CD4-positive, alpha-beta T cell (primary cell): ENCODE measurements around the gene MCUB. TPM values are rescaled to one million over a fixed set of nuclear protein-coding genes. Genes with fewer than 3 reads are reported as not detected.

Experiments
- ATAC-seq: fragments of 200-7000 bp; cut with Tn5 transposase; one replicate; pipeline ENCODE4 v1.10.0; 2022; ENCODE audit warnings: mild to moderate bottlenecking; ENCODE audit not compliant: poor library complexity
- CTCF ChIA-PET: fragments of 350-600 bp; sonication (Branson Sonifier 250); formaldehyde crosslinking; loops from one replicate; lab custom pipeline; 2021; ENCODE audit warnings: antibody characterized with exemption, inconsistent platforms; lab: Charles Lee
- POLR2A ChIA-PET: fragments of 350-600 bp; sonication (Branson Sonifier 250); formaldehyde crosslinking; loops from one replicate; lab custom pipeline; 2021; ENCODE audit warnings: antibody characterized with exemption, inconsistent platforms; lab: Charles Lee
- DNase-seq, 14 experiments: peaks; one replicate each; pipeline ENCODE4 v3.0.0-alpha.2; 2013 to 2020; ENCODE audit warnings: mixed read lengths in 2 of 14
- H3K27ac ChIP-seq, 2 donors: one replicate each; pipeline versions ENCODE4 v1.5.1 to v1.7.0; 2013; ENCODE audit warnings: low read length in 2 of 2, low read depth in 1 of 2, mild to moderate bottlenecking in 1 of 2
- H3K27me3 ChIP-seq, 2 experiments: 1 replicate in 1 of 2; 2 replicates in 1 of 2; pipeline versions ENCODE4 v1.6.1 to v1.7.0; 2013; ENCODE audit warnings: low read length in 2 of 2, control low read depth in 1 of 2, mild to moderate bottlenecking in 1 of 2, moderate library complexity in 1 of 2; ENCODE audit not compliant: insufficient read depth in 2 of 2, control insufficient read depth in 1 of 2
- H3K36me3 ChIP-seq: one replicate; pipeline ENCODE4 v1.6.1; 2013; ENCODE audit warnings: low read length, control low read depth; ENCODE audit not compliant: insufficient read depth
- H3K4me1 ChIP-seq: one replicate; pipeline ENCODE4 v1.6.1; 2013; ENCODE audit warnings: low read length, control low read depth; ENCODE audit not compliant: insufficient read depth
- H3K4me3 ChIP-seq: one replicate; pipeline ENCODE4 v1.5.1; 2013; ENCODE audit warnings: mild to moderate bottlenecking, low read length, moderate library complexity
- H3K9me3 ChIP-seq, 2 experiments: 1 replicate in 1 of 2; 2 replicates in 1 of 2; pipeline versions ENCODE4 v1.6.1 to v1.7.0; 2013; ENCODE audit warnings: low read length in 2 of 2, mild to moderate bottlenecking in 2 of 2, control low read depth in 1 of 2, moderate library complexity in 1 of 2; ENCODE audit not compliant: control insufficient read depth in 1 of 2, insufficient read depth in 1 of 2
- H3K27ac Mint-ChIP-seq: one replicate; pipeline ENCODE4 v1.8.0; 2020; ENCODE audit warnings: mixed read lengths
- H3K27me3 Mint-ChIP-seq: one replicate; pipeline ENCODE4 v1.8.0; 2021; ENCODE audit warnings: mixed read lengths
- H3K36me3 Mint-ChIP-seq: one replicate; pipeline ENCODE4 v1.8.0; 2021; ENCODE audit warnings: low read depth, mixed read lengths
- H3K4me1 Mint-ChIP-seq: one replicate; pipeline ENCODE4 v1.8.0; 2021; ENCODE audit warnings: low read depth, mixed read lengths
- H3K4me3 Mint-ChIP-seq: one replicate; pipeline ENCODE4 v1.8.0; 2020; ENCODE audit warnings: mild to moderate bottlenecking, mixed read lengths
- H3K9me3 Mint-ChIP-seq: one replicate; pipeline ENCODE4 v1.8.0; 2020; ENCODE audit warnings: mixed read lengths
- CTCF ChIP-seq: fragments of 200-600 bp; IDR thresholded peaks from one replicate; pipeline ENCODE4 v1.8.0; 2022; ENCODE audit warnings: antibody characterized with exemption, mild to moderate bottlenecking
- intact Hi-C, 2 experiments: fragments of 100-400 bp; cut with DNase I in 1 of 2; cut with micrococcal nuclease in 1 of 2; formaldehyde crosslinking; loops; one replicate each; pipeline versions ENCODE4 v1.15.1 to v1.9.0; 2023 to 2025; cut with DNase I, micrococcal nuclease
- total RNA-seq, 174 experiments: library from RNA in 2 of 174; stranded (reverse) in 2 of 174; gene quantifications; one replicate each; pipeline ENCODE4 v1.2.3 and lab custom pipeline; 2021 to 2026

MCUB gene
- total RNA-seq, 2 experiments from 2014 or later, result 98.1 to 108 TPM

GRCh38 chr4:109703664-109704361 lies 143.8 kb downstream of the MCUB start:
- ATAC-seq, result no peak
- no peaks in the 10 kb centered on the region for H3K27me3 Mint-ChIP-seq
- H3K27ac ChIP-seq, result peak overlapping the region; percentile 32 to 42
- H3K27ac Mint-ChIP-seq, result peak overlapping the region; percentile 96
- CTCF ChIA-PET, result interaction anchor here (0.8 to 2.0 kb wide), 8 partner anchors 13 to 271 kb away, joined by 3 to 13 read pairs (median 3); partner anchors contain the start of gene PLA2G12A
- no peak for DNase-seq
- peaks cover 33% of the 10 kb centered on the region for H3K4me1 ChIP-seq
- H3K9me3 ChIP-seq, result no peaks in the 10 kb centered on the region
- no peaks in the 10 kb centered on the region for H3K9me3 Mint-ChIP-seq
- H3K4me1 Mint-ChIP-seq, result peaks cover 42% of the 10 kb centered on the region
- intact Hi-C loops, result loop anchor here (1.0 to 10.0 kb wide), 5 partner anchors 111 to 272 kb away; partner anchors contain the start of genes GAR1 (in 1 of the 2), MCUB (in 1 of the 2) and SEC24B (in 1 of the 2)
- no peaks in the 10 kb centered on the region for H3K36me3 ChIP-seq
- POLR2A ChIA-PET, result interaction anchor here (0.8 to 8.2 kb wide), 8 partner anchors 13 to 144 kb away, joined by 3 to 46 read pairs (median 5); partner anchors contain the start of gene MCUB
- peak overlapping the region; percentile 97 for H3K4me3 Mint-ChIP-seq
- peaks cover 32% of the 10 kb centered on the region for H3K36me3 Mint-ChIP-seq
- no peaks in the 10 kb centered on the region for H3K27me3 ChIP-seq
- H3K4me3 ChIP-seq, result peak overlapping the region; percentile 80
- no peak for TF ChIP-seq CTCF

GRCh38 chr4:109708435-109708834 lies 148.4 kb downstream of the MCUB start:
- H3K9me3 Mint-ChIP-seq, result no peaks in the 10 kb centered on the region
- DNase-seq (no peak), ATAC-seq (no peak)
- no peak overlapping the region for H3K4me3 Mint-ChIP-seq
- Histone ChIP-seq H3K27me3 (no peaks in the 10 kb centered on the region), H3K4me1 (peaks cover 7% of the 10 kb centered on the region), H3K36me3 (peaks cover 11% of the 10 kb centered on the region), H3K4me3 (no peak overlapping the region), H3K9me3 (no peaks in the 10 kb centered on the region), H3K27ac (no peak overlapping the region)
- no peak for TF ChIP-seq CTCF
- H3K27me3 Mint-ChIP-seq, result no peaks in the 10 kb centered on the region
- no peak overlapping the region for H3K27ac Mint-ChIP-seq
- ChIA-PET CTCF (no interaction called here), POLR2A (no interaction called here)
- intact Hi-C loops, result loop anchor here in 1 of 2 experiments (10.0 kb wide), 1 partner anchor 106 kb away; the partner anchor contains the start of gene GAR1
- H3K4me1 Mint-ChIP-seq, result peaks cover 10% of the 10 kb centered on the region
- H3K36me3 Mint-ChIP-seq, result peaks cover 29% of the 10 kb centered on the region

GRCh38 chr4:109708990-109709389 lies 148.9 kb downstream of the MCUB start:
- Histone ChIP-seq H3K27me3 (no peaks in the 10 kb centered on the region), H3K27ac (no peak overlapping the region), H3K4me1 (peaks cover 2% of the 10 kb centered on the region), H3K9me3 (no peaks in the 10 kb centered on the region), H3K36me3 (peaks cover 14% of the 10 kb centered on the region), H3K4me3 (no peak overlapping the region)
- no peaks in the 10 kb centered on the region for H3K27me3 Mint-ChIP-seq
- CTCF ChIA-PET, result no interaction called here
- H3K9me3 Mint-ChIP-seq, result no peaks in the 10 kb centered on the region
- POLR2A ChIA-PET, result no interaction called here
- ATAC-seq, result no peak
- no peak overlapping the region for H3K27ac Mint-ChIP-seq
- intact Hi-C loops, result loop anchor here in 1 of 2 experiments (10.0 kb wide), 1 partner anchor 106 kb away; the partner anchor contains the start of gene GAR1
- no peak for TF ChIP-seq CTCF
- H3K4me1 Mint-ChIP-seq, result peaks cover 5% of the 10 kb centered on the region
- no peak overlapping the region for H3K4me3 Mint-ChIP-seq
- H3K36me3 Mint-ChIP-seq, result peaks cover 31% of the 10 kb centered on the region
- no peak for DNase-seq
